ENCODE data around the gene PODN. TPM values are rescaled to one million over a fixed set of nuclear protein-coding genes. Genes with fewer than 3 reads are reported as not detected.

Gene PODN
- total and polyA plus RNA-seq, 2 of the 4 experiments (the other 2 are of a cell fraction) = 0.54 to 6.2 TPM

DNA sequence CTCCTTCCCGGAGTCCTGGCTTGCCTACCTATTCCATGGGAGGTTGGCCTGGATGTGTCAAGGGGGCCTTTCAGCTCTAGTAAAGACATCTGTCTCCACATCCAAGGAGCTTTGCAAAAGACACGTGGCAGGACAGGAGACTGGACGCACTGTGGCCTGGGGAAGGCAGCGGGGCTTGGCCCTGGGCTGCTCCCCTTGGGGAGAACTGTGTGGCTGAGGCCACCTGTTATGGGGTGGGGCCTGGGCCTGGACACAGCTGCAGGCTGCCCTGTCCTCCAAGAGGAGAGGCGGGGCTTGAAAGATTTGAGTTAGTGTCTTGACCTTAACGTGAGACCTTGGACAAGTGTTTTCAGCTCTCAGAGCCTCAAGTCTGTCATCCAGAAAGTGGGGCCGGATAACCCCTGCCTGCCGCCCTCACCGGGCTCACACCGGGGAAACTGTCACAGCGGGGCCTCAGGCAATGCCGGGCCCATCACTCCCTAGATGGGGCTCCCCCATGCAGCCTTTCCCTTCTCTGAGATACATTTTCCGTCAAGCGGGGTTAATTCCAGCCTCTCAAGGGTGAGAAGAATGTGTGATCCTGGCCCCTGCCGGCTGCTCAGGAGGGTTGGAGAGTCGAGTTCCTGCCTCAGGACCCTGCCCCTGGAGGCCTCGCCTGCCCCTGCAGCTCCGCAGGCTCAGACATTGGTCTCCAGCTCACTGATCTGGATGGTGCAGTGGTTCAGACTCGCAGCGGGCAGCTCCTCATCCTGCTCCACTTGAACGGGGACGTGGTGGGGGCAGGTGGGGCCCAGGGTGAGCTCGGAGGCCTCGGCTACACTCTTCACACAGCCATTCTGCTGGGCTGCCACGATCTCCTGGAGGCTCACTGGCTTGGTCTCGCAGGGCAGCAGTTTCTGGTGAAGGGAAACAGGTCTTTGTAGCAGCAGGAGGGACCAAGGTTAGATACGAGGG lies 25.6 kb downstream of the PODN start:
- ChIA-PET CTCF (no interaction called here), POLR2A (ENCODE audit: unreplicated experiment) (no interaction called here)
- Histone ChIP-seq H4K5ac (ENCODE audit: low read depth, low read length) (no peak overlapping the region), H3K9me3 (ENCODE audit: control insufficient read depth, insufficient read depth, low read length) (no peaks in the 10 kb centered on the region), H3K56ac (ENCODE audit: extremely low read depth, insufficient read depth, low read length) (no peak overlapping the region), H4K91ac (ENCODE audit: insufficient read depth, low read depth, low read length) (peak overlapping the region; percentile 55; the same call in 1 of the 2 replicates), H3K14ac (replicated peaks; ENCODE audit: low read depth, low read length) (no peak overlapping the region), H3K4me1 (ENCODE audit: control insufficient read depth, insufficient read depth, low read length) (peaks cover 19% of the 10 kb centered on the region), H3K27me3 (ENCODE audit: control insufficient read depth, insufficient read depth, low read length) (no peaks in the 10 kb centered on the region), H4K8ac (ENCODE audit: low read depth in 2 of 2, low read length in 2 of 2) (no peak overlapping the region), H3K27ac (ENCODE audit: insufficient read depth, low read length) (no peak overlapping the region), H2BK5ac (ENCODE audit: low read depth, low read length, poor library complexity, severe bottlenecking) (no peak overlapping the region), H3K4me3 (ENCODE audit: insufficient read depth, low read depth, low read length) (no peak overlapping the region), H3K4me2 (ENCODE audit: low read depth, low read length) (no peak overlapping the region), H3K23ac (ENCODE audit: low read depth, low read length) (no peak overlapping the region), H3K79me1 (ENCODE audit: low read depth in 1 of 2, low read length in 2 of 2) (no peaks in the 10 kb centered on the region), H4K20me1 (ENCODE audit: insufficient read depth, low read length) (no peaks in the 10 kb centered on the region), H3K4ac (ENCODE audit: low read depth, low read length) (peak overlapping the region; percentile 11), H2BK20ac (ENCODE audit: low read depth, low read length) (no peak overlapping the region), H2AFZ (replicated peaks; ENCODE audit: low read length, poor library complexity) (peak overlapping the region; percentile 46), H3K36me3 (ENCODE audit: control insufficient read depth, insufficient read depth, low read length) (peaks cover 11% of the 10 kb centered on the region), H3K9me1 (ENCODE audit: insufficient read depth, low read length) (peaks cover 16% of the 10 kb centered on the region), H3K9ac (ENCODE audit: low read depth, low read length) (no peak overlapping the region), H2AK5ac (ENCODE audit: low read depth, low read length) (no peak overlapping the region; the same call in 1 of the 2 replicates), H2AK9ac (replicated peaks; ENCODE audit: low read depth, low read length, poor library complexity) (no peak overlapping the region), H3K18ac (ENCODE audit: low read depth, low read length) (no peak overlapping the region), H2BK15ac (ENCODE audit: low read depth, low read length) (peak overlapping the region; percentile 2; the same call in 1 of the 3 replicates), H2BK120ac (ENCODE audit: low read depth, low read length) (peak overlapping the region; percentile 16; the same call in 1 of the 2 replicates)
- in situ Hi-C loops (cut with MboI; ENCODE audit: low sequenced_read_pairs) = no loop called here
- ATAC-seq (ENCODE audit: low read depth) (no peak), DNase-seq (no peak)
- TF ChIP-seq RFX5 (IDR thresholded peaks at IDR 0.05; ENCODE audit: low read depth, low read length) (no peak), POLR2A (IDR thresholded peaks at IDR 0.05; ENCODE audit: low read depth, low read length) (no peak), CHD1 (IDR thresholded peaks at IDR 0.05; ENCODE audit: low read depth, low read length) (no peak), NFE2L2 (IDR thresholded peaks at IDR 0.05; ENCODE audit: low read depth, low read length) (no peak), CEBPB (IDR thresholded peaks at IDR 0.05; ENCODE audit: low read depth, low read length) (no peak), RAD21 (IDR thresholded peaks at IDR 0.05; ENCODE audit: low read length) (no peak), MXI1 (IDR thresholded peaks at IDR 0.05; ENCODE audit: borderline replicate concordance, low read depth, low read length) (no peak), RCOR1 (IDR thresholded peaks at IDR 0.05; ENCODE audit: insufficient replicate concordance, low read length) (no peak), SMC3 (IDR thresholded peaks at IDR 0.05; ENCODE audit: low read depth, low read length) (no peak), BHLHE40 (IDR thresholded peaks at IDR 0.05; ENCODE audit: low read depth, low read length) (no peak)
- TF ChIP-seq, protein P1, sequence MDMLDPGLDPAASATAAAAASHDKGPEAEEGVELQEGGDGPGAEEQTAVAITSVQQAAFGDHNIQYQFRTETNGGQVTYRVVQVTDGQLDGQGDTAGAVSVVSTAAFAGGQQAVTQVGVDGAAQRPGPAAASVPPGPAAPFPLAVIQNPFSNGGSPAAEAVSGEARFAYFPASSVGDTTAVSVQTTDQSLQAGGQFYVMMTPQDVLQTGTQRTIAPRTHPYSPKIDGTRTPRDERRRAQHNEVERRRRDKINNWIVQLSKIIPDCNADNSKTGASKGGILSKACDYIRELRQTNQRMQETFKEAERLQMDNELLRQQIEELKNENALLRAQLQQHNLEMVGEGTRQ (IDR thresholded peaks at IDR 0.05; ENCODE audit: low read depth, low read length) = no peak
- TF ChIP-seq, protein P2, sequence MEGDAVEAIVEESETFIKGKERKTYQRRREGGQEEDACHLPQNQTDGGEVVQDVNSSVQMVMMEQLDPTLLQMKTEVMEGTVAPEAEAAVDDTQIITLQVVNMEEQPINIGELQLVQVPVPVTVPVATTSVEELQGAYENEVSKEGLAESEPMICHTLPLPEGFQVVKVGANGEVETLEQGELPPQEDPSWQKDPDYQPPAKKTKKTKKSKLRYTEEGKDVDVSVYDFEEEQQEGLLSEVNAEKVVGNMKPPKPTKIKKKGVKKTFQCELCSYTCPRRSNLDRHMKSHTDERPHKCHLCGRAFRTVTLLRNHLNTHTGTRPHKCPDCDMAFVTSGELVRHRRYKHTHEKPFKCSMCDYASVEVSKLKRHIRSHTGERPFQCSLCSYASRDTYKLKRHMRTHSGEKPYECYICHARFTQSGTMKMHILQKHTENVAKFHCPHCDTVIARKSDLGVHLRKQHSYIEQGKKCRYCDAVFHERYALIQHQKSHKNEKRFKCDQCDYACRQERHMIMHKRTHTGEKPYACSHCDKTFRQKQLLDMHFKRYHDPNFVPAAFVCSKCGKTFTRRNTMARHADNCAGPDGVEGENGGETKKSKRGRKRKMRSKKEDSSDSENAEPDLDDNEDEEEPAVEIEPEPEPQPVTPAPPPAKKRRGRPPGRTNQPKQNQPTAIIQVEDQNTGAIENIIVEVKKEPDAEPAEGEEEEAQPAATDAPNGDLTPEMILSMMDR (conservative IDR thresholded peaks at IDR 0.05; ENCODE audit: low read depth, low read length) = no peak
- TF ChIP-seq, protein P3, sequence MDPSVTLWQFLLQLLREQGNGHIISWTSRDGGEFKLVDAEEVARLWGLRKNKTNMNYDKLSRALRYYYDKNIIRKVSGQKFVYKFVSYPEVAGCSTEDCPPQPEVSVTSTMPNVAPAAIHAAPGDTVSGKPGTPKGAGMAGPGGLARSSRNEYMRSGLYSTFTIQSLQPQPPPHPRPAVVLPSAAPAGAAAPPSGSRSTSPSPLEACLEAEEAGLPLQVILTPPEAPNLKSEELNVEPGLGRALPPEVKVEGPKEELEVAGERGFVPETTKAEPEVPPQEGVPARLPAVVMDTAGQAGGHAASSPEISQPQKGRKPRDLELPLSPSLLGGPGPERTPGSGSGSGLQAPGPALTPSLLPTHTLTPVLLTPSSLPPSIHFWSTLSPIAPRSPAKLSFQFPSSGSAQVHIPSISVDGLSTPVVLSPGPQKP (IDR thresholded peaks at IDR 0.05; ENCODE audit: borderline replicate concordance, low read depth, low read length) = no peak
- dilution Hi-C loops (cut with HindIII; ENCODE audit: low sequenced_read_pairs, unreplicated experiment) = no loop called here
- 86% methylated on average over 9 of the region's 27 CpGs; no CpG with 5 or more reads in 1 of the 2 experiments for WGBS, 2 experiments (ENCODE audit: extremely low coverage in 2 of 2, insufficient read length in 1 of 2)
- BruUV-seq (replicated peaks) = no TSS peak
- intact Hi-C loops (cut with micrococcal nuclease) = no loop called here
